ENCODE results near the gene TAPT1.

DNA sequence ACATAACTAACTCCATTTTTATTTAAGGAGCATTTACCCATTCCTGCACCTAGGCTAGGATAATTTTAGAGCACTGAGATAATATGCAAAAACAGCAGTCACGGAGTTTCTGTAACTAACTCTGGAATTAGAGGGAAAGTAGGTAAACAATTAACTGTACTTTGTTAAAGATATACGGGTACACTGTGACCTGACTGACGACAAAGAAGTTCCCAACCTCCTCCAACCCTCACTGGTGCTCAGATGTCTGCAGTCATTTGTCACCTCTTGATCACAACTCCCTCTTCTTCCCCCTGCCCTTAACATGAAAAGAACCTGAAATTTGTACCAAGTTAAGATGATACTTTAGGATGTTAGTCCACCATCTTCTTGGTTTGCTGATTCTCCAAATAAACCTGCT lies 42.0 kb upstream of the TAPT1 start:
- TF ChIP-seq POLR2A (IDR thresholded peaks at IDR 0.05; ENCODE audit: low read depth, low read length) (no peak), POLR2AphosphoS5 (IDR thresholded peaks at IDR 0.05; ENCODE audit: low read depth, low read length) (no peak), TAF1 (IDR thresholded peaks at IDR 0.05; ENCODE audit: borderline replicate concordance, low read depth, low read length) (no peak)

All from GM12892 (cell line).